GM18861 (cell line): Measurements from ENCODE around the gene GABRB1.

Source experiments
- ATAC-seq: cut with Tn5 transposase; IDR thresholded peaks from one replicate; pipeline ENCODE4 v1.9.1; 2021; ENCODE audit not compliant: unreplicated experiment

Gene GABRB1

DNA sequence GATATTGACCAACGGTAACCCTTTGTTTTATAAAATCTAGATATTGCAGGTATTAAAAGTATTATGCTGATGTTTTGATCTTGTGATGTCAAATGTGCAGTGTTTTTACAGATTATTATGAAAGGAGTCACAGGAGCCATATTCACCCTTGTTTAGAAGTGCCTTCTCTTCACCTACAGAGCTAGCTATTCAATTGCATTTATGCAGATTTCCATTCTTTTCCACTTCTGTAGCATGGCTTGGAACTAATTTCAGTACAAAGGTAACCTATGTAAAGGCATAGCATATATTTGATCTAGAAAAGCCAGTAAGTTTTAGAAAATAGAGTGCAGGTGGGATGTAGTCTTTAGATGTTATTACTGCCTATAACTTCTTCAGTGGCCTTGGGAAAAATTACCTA, 176.2 kb downstream of the GABRB1 start:
- ATAC-seq = no peak

DNA sequence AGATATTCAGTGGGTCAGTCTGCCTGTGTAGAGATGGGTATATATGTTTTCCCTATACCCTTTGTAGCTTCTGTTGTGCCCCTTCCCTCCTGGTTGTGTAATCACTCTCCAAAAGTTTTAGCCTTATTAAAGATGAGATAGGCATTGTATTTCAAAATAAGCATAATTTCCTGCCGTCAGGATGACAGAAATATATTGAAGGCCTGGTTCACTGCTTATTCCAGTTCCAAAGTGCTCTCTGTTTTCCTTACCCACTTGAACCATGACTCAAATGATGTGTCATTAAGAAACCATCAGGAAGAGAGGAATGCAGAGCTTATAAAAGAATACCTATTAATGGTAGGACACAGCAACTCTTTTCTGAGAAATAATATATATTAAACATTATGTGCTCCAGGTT, 178.5 kb downstream of the GABRB1 start:
- no peak for ATAC-seq

DNA sequence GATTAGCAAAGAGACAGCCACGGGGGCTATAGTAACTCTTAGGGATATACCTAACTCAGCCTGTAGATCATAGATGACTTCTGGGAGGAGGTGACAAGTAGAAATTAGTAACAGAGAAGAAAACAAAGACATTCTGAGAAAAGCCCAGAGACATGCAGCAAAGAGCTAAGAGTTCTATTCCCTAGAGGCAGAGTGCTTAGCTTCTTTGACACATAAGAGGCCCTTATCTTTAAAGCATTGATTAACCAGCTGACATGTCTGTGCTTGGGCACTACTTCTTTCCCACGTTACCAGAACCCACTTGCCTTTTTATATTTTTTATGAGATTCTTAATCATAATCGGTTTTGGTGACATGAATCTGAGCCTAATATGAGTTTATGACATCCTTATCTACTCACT, 179.5 kb downstream of the GABRB1 start:
- ATAC-seq = peak; percentile 76

DNA sequence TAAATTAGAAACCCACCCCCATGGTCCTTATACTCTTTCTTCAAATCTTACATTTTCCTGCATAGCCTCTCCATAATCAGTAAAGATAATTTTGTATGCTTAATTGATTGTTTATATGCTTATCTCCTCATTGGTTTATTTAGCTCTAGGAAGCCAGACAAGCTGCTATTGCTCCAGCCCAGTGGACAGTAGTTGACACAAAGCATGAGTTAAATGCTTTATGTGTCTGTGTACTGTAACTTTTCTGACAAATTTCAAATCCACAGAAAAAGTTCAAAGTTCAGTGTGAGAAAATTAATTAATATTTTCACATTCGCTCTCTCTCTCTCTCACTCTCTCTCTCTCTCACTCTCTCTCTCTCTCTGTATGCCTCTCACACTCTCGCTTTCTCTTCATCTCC, 181.7 kb downstream of the GABRB1 start:
- no peak for ATAC-seq

DNA sequence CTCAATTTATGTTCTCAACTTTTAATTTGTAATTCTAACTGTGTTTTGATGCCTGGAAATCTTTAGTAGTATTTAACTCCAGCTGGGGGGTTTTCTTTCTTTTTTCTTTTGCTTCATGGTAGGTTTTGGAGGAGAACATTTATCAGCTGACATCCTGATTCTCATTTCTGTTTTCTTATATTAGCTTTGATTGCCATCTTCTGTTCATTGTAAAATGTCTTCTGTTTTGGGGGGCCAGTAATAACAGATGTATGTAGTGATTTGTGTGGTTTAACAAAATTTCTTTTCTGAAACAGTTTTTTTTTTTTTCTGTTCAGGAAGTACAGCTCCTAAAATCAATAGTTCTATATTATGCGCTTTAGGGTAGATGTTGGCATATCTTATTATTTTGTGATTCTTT, 182.2 kb downstream of the GABRB1 start:
- ATAC-seq = no peak

DNA sequence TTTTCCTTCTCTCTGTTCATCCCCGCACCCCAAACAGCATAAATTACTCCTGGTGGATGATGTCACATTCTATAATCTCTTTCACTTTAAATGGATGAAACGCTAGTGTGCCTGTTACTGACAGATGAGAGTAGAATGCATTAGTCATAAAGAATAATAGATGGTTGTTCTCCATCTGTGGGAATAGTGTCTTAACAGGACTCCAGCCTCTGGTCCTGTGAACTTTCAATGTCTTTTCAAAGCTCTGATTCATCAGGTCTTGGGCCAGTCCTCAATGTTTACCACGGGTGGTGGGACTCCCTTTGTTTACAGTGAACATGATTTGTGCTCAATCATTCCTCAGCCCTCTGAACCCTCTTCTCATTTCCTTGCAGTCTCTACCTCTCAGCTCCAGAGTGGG, 182.6 kb downstream of the GABRB1 start:
- ATAC-seq = no peak

DNA sequence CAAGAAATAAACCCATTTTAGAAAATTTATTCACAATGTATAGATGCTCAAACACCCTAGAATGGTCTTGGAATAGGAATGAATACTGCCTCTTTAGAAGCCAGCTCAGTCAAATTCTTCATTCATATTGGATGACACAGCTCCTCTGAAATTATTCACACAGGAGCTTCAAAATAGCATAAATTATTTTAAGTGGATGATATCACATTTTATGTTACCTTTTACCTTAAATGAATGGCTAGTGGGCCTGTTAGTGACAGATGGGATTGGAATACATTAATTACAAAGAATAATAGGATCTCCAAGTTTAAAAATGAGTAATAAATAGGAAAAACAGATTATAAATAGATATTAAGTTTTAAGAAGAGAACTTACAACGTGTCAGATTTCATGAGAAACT, 184.4 kb downstream of the GABRB1 start:
- ATAC-seq = no peak

DNA sequence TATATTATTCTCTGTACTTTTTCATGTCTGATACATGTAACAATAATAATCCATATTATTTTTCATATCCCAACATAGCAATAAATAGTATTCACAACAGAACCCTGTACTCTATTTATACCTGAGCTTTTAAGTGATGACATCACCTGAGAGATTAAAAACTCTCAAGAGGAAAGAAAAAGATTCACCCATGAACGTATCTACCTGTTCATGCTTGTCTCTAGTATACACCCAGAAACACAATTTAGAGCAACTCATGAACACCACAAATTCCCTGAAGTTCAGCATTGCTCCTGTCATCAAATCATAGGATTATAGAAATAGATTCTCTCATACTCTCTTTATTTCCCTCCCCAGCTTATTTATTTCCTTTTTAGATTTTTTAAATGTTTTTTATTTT, 185.9 kb downstream of the GABRB1 start:
- no peak for ATAC-seq

DNA sequence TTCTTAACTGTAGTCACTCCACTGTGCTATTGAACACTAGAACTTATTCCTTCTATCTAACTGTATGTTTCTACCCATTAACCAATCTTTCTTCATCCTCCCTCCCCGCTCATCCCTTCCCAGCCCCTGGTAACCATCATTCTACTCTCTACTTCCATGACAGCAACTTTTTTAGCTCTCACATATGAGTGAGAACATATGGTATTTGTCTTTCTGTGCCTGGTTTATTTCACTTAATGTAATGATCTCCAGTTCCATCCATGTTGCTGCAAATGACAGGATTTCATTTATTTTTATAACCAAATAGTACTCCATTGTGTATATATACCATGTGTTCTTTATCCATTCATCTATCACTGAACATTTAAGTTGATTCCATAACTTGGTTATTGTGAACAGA, 186.5 kb downstream of the GABRB1 start:
- no peak for ATAC-seq

DNA sequence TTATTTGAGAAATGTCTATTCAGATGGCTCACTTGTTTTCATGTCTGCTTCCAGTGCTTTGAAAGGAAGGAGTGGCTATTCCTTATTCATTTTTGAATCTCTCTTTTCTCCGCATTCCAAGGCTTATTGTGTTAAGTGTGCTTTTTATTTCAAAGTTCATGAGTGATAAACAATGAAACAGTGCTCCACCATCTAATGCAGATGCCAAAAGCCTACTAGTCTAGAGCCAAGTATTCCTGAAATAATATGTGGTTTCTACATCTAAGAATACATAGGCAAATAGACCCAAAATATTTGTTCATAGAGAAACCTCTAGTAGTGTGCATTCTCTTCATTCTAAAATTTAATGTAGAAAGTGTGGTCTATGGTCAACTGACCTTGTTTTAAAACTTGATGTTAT, 187.3 kb downstream of the GABRB1 start:
- no peak for ATAC-seq

DNA sequence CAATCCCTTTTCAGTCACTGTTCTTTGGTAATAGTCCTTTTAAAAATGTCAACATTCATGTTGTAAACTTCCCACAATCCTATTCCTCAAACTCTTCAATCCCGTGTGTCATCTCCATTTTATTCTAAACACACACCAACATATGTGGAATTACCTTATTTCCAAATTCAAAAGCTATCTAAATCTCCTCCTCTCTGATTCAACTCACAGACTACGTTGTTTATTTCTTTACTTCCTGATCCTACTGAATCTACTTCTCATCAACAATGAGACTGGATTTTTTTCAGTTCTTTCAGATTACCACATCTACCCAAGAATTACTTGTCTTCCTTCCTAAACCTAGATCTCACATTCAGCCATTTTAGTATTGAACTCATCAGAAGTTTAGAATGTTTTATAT, 188.2 kb downstream of the GABRB1 start:
- no peak for ATAC-seq

DNA sequence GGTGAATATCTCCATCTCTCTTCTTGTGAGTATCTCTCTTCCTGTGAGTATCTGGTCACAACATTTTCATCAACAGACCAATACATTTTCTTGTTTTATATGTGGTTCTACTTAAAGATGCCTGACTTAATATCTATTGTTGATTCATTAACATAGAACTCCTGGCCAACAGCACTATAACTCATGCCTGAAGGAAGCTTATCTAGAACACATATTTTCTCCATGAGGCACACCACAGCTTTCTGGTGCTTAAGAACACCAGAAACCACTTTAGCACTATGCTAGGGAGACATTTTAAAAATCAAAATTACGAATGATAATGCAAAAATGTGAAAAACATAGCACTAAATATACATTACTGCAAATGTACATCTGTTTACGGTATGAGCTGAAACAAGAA, 190.4 kb downstream of the GABRB1 start:
- ATAC-seq = no peak

DNA sequence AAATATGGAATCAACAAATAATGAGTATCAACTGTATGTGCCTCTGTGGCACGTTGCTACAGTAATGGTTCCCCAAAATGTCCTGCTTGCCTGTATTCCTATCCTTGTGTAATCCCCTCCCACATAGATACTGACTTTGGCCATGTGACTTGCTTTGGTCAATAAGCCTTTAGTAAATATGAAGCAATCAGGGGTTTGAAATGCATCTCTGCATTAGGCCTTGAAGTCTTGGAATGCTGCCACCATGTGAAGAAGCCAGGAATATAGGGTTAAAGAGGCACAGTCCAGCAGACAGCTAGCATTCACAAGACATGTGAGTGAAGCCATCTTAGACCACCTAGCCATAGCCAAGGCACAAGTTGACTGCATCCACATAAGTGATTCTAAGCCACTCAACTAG, 190.9 kb downstream of the GABRB1 start:
- no peak for ATAC-seq

DNA sequence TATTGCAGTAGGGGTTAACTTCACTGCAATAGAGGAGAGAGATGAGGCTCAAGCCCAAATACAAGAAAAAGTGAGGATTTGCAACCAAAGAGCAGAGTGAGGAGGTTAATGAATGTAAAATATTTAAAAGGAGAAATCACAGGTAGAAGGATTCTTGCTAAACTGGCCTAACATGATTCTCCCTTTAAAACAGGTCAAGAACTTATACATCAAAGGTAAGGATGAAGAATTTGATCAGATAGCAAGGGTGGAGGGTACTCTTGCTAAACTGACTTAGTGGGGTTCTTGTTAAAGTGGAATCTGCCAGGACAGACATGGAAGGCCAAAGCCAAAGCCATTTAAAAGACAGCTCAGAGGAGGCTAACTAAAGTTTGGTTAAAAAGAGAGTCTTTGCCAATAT, 193.0 kb downstream of the GABRB1 start:
- no peak for ATAC-seq

DNA sequence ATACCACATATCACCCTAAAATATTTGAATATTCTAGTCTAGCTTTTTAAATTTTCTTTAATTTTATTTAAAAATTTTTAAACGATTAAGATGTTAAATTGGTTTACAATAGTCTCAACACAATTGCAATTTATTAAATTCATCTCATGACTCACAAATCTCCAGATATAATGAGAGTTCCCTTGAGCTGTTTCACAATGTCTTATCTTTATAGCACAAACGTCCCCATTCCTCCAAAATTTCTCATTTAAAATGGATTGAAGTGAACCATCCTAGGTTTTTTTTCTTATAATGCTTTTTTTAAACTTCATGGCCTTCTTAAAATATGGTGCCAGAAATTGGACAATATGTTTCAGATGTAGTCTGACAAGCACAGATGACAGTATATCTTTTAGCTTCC, 204.4 kb downstream of the GABRB1 start:
- ATAC-seq = no peak

DNA sequence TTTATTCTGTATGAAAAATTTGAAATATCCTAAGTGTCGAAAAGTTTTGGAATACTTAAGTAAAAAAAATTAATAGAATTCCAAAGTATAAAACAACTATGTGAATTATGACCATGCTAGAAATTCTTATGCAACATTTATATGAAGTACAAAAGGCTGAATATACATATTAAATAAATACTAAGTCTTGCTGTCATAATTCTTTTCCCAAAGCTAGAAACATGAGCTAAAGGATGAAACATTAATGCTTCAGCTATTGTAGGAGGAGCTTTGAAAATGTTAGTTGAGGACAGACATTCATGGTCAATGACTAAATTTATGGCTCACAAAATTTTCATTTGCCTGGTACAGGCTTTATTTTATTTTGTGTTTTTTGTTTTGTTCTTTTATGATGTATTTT, 207.3 kb downstream of the GABRB1 start:
- no peak for ATAC-seq

DNA sequence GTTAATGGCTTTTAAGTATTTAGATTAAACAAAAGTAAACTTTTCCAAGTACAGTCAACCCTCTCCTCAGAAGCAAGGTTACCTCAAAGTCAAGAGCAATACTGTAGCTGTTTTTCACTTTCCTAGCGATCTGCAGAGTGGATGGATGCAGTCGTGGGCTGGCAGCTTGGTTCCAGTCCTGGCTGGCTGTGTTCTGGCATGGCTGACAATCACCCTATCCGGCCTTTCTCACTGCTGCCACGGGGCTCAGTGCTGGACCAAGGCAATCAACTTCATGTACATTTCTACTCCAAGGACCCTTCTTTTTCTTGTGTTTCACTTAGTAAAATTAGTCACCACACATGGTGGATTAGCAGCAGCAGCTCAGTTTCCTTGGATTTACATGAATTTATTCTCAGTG, 208.3 kb downstream of the GABRB1 start:
- ATAC-seq = no peak

DNA sequence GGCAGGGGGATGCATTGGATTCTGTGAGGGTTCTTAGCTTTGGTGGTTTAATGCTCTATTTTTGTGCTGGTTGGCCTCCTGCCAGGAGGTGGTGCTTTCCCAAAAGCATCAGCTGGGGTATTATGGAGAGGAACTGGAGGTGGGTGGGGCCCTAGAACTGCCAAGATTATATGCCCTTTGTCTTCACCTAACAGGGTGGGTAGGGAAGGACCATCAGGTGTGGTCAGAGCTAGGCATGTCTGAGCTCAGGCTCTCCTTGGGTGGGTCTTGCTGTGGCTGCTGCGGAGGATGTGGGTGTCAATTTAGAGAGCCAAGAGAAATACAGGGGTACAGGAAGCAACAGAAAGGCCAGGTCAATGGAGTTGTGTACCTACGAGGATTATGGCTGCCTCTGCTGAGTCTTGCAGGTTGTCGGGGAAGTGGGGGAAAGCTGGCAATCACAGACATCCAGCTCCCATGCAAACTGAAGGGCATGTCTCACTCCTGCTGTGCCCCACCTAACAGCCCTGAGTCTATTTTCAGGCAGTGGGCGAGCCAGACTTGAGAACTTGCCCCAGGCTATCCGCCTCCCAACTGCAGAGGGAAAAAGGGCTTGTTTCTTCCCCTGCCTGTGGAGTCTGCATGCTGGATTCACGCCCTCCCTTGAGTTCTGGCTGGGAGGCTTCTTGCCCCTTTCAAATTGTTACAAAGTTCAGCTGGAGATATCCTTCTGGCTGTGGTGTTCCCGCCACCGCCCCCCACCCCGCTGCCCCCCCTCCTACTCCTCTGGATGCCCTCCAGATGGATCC, 220.2 kb downstream of the GABRB1 start:
- no peak for ATAC-seq

DNA sequence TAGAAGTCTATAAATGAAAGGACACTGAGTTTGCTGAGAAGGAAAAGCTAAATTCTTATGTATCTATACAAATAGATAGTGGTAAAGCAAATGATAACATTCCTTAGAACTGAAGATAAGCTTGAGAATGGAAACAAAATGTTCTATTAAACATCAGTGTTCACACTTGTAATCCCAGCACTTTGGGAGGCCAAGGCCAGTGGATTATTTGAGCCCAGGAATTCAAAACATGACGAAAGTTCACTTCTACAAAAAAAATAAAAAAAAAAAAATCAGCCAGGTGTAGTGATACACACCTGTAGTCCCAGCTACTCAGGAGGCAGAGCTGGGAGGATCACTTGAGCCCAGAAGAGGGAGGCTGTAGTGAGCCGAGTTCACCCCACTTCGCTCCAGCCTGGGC, 232.4 kb downstream of the GABRB1 start:
- no peak for ATAC-seq

DNA sequence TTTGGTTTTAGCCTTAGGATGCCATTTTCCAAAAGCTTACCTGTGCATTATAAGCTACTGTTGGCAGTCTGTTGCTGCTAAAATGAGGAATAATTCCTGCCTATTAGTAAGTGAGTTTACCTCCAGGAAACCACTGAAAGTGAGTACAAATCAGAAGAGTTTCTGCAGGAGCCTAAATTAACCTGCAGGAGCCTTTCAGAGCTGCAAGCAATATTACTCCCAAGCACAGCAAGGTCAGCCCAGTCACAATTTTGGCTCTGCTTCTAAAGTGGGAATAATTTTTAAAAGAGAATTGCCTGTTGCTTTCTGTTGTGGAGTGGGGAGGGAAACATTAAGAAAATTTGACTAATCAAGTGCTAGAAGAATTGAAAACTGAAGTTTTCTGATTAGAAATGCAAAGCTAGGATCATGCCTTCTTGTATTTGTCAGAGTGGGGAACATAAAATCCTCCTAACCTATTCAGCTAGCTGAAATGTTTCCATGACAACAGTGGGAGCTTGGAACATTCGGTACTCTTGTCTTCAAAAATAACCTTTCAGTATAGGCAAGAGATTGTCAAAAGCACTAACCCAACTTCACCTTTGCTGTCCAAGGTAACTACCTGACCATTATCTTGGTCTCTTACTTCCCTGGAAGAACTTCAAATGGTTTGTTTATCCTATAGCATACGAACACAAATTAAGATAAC, 239.0 kb downstream of the GABRB1 start:
- no peak for ATAC-seq

DNA sequence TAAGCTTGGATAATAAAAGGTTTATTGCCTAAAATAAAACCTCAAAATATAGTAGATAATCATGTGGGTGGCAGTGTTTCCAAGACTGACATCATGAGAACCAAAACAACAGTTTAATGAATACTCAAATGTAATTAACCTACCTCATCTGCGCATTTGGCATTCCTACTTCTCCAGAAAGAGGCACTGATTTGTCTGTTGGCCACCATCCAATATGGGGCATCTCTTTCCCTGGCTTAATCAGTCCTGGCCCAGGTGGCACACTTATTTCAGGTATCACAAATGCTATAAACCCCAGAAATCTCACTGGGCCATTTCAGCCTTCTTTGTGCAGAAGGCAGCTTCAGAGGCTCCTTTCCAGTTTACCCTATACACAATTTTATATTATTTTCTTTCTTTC, 239.9 kb downstream of the GABRB1 start:
- no peak for ATAC-seq

DNA sequence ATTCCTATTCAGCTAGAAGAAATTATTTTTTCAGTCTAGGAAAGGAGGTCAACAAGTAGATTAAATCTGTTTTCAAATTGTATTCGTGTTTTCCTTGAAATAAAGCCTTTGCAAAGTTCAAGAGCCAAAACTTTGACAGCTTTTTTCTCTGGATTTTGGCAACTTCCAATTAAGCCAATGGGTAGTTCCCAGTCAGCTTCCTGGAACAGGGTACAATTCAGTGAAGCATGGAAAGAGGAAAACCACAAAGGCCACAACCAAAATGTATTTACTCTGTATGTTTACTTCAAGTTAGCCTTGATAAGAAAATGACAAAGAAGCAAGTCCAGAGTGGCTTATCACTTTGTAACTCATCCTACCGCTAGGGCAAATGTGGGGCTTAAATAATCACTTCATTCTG, 243.5 kb downstream of the GABRB1 start:
- ATAC-seq = no peak

DNA sequence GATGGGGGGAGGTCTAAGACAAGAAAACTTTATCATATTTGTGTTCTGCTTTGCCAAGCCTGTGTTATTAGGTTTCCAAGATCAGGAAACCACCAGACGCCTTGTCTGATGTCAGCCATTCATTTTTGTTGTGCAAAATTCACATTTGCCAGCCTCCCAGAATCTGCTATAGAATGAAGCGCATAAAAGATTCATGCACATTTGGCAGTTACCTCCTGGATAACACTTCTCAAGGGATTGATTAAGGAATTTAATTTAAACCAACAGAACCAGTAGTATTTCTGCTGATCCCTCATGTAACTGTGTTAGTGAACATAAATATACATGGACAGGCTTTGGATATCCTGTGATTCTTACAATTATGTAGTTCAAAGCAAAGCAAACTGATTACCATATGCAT, 244.2 kb downstream of the GABRB1 start:
- ATAC-seq = no peak
